Natural killer cell (primary cell): ENCODE results near the gene CAMTA1. TPM values are rescaled to one million over a fixed set of nuclear protein-coding genes. Genes with fewer than 3 reads are reported as not detected.
A peak's percentile ranks its signal among the peaks of the same experiment; 100 is the strongest.

Experiments used
- ATAC-seq, 3 donors: fragments of 150-1000 bp in 2 of 3; fragments of 200-7000 bp in 1 of 3; cut with Tn5 transposase; 1 replicate in 1 of 3; 2 replicates in 2 of 3; pipeline ENCODE4 v1.10.0; 2021; ENCODE audit warnings: mild to moderate bottlenecking in 2 of 3, moderate library complexity in 2 of 3
- DNase-seq, 2 donors: peaks; one replicate each; pipeline versions ENCODE4 v3.0.0 to v3.0.0-alpha.2; 2013 to 2021; ENCODE audit warnings: mixed read lengths in 1 of 2
- H3K27ac ChIP-seq: one replicate; pipeline ENCODE4 v1.5.1; 2013; ENCODE audit warnings: mild to moderate bottlenecking, low read length
- H3K27me3 ChIP-seq: one replicate; pipeline ENCODE4 v1.6.1; 2013; ENCODE audit warnings: low read length; ENCODE audit not compliant: control insufficient read depth, insufficient read depth
- H3K36me3 ChIP-seq: one replicate; pipeline ENCODE4 v1.6.1; 2013; ENCODE audit warnings: low read length; ENCODE audit not compliant: control insufficient read depth, insufficient read depth
- H3K4me1 ChIP-seq: one replicate; pipeline ENCODE4 v1.6.1; 2013; ENCODE audit warnings: low read length; ENCODE audit not compliant: control insufficient read depth, insufficient read depth
- H3K4me3 ChIP-seq: one replicate; pipeline ENCODE4 v1.5.1; 2013; ENCODE audit warnings: low read length
- H3K9me3 ChIP-seq: one replicate; pipeline ENCODE4 v1.6.1; 2013; ENCODE audit warnings: low read length; ENCODE audit not compliant: control insufficient read depth, insufficient read depth
- H3K27ac Mint-ChIP-seq, 2 donors: one replicate each; pipeline ENCODE4 v1.8.0; 2022; ENCODE audit warnings: mild to moderate bottlenecking in 2 of 2, mixed read lengths in 2 of 2, moderate library complexity in 1 of 2
- H3K27me3 Mint-ChIP-seq, 2 donors: one replicate each; pipeline ENCODE4 v1.8.0; 2022; ENCODE audit warnings: low read depth in 2 of 2, mixed read lengths in 2 of 2
- H3K36me3 Mint-ChIP-seq: one replicate; pipeline ENCODE4 v1.8.0; 2022; ENCODE audit warnings: mixed read lengths
- H3K4me1 Mint-ChIP-seq, 2 donors: one replicate each; pipeline ENCODE4 v1.8.0; 2022; ENCODE audit warnings: mixed read lengths in 2 of 2
- H3K4me3 Mint-ChIP-seq: one replicate; pipeline ENCODE4 v1.8.0; 2022; ENCODE audit warnings: mild to moderate bottlenecking, moderate library complexity, mixed read lengths
- H3K9me3 Mint-ChIP-seq, 2 donors: one replicate each; pipeline ENCODE4 v1.8.0; 2022; ENCODE audit warnings: mixed read lengths in 2 of 2
- CTCF ChIP-seq: fragments of 200-600 bp; IDR thresholded peaks from one replicate; pipeline ENCODE4 v1.8.0; 2022; ENCODE audit warnings: antibody characterized with exemption
- WGBS: methylation state at CpG from one replicate; pipeline ENCODE4 v1.1.7; 2013; ENCODE audit warnings: missing lambda C conversion rate; ENCODE audit not compliant: insufficient coverage; 5-methylcytosine and 5-hydroxymethylcytosine counted together
- intact Hi-C: fragments of 100-400 bp; cut with micrococcal nuclease; formaldehyde crosslinking; loops from one replicate; pipeline ENCODE4 v1.14.2; 2022
- total RNA-seq, 4 donors: library from RNA; stranded (reverse); fragments of 120-200 nt in 1 of 4; gene quantifications; one replicate each; pipeline versions ENCODE4 v1.2.3 to v1.2.4, GENCODE V29; 2013 to 2022

Gene CAMTA1
- total RNA-seq, 3 donors from 2014 or later (not counting 1 experiment from before 2014, with no cell fraction given), result 40.6 to 53.3 (median 44.9) TPM

GRCh38 chr1:7541629-7542028 lies 756.4 kb downstream of the CAMTA1 start:
- peaks cover 0 to 2% of the 10 kb centered on the region in 2 donors for H3K27me3 Mint-ChIP-seq
- ATAC-seq, result no peak
- H3K4me3 ChIP-seq, result no peak overlapping the region
- H3K9me3 ChIP-seq, result no peaks in the 10 kb centered on the region
- H3K9me3 Mint-ChIP-seq, result no peaks in the 10 kb centered on the region
- TF ChIP-seq CTCF, result no peak
- H3K4me3 Mint-ChIP-seq, result no peak overlapping the region
- no peak overlapping the region for H3K27ac Mint-ChIP-seq
- H3K36me3 ChIP-seq, result no peaks in the 10 kb centered on the region
- H3K4me1 Mint-ChIP-seq, result no peaks in the 10 kb centered on the region
- H3K27me3 ChIP-seq, result no peaks in the 10 kb centered on the region
- no peak overlapping the region for H3K27ac ChIP-seq
- WGBS, result 88% methylated on average over 11 of the region's 11 CpGs
- no peaks in the 10 kb centered on the region for H3K36me3 Mint-ChIP-seq
- intact Hi-C loops, result no loop called here
- DNase-seq, result no peak
- peaks cover 2% of the 10 kb centered on the region for H3K4me1 ChIP-seq

- intact Hi-C loops, result no loop called here
- Histone ChIP-seq H3K27me3 (no peaks in the 10 kb centered on the region), H3K4me1 (peaks cover 6% of the 10 kb centered on the region), H3K36me3 (no peaks in the 10 kb centered on the region), H3K9me3 (no peaks in the 10 kb centered on the region), H3K4me3 (no peak overlapping the region), H3K27ac (no peak overlapping the region)
- no peak for DNase-seq
- H3K4me1 Mint-ChIP-seq, result peaks cover 0 to 10% of the 10 kb centered on the region in 2 donors
- H3K27ac Mint-ChIP-seq, result no peak overlapping the region
- no peaks in the 10 kb centered on the region for H3K9me3 Mint-ChIP-seq
- no peak for TF ChIP-seq CTCF
- H3K36me3 Mint-ChIP-seq, result no peaks in the 10 kb centered on the region
- ATAC-seq, result no peak
- H3K4me3 Mint-ChIP-seq, result no peak overlapping the region
- WGBS, result 88% methylated on average over 3 of the region's 3 CpGs
- H3K27me3 Mint-ChIP-seq, result peaks cover 0 to 2% of the 10 kb centered on the region in 2 donors
These were observed 758.5 kb downstream of the CAMTA1 start for GRCh38 chr1:7543718-7544090.

GRCh38 chr1:7549277-7550161 lies 764.3 kb downstream of the CAMTA1 start:
- Histone ChIP-seq H3K27ac (peak overlapping the region; percentile 42), H3K4me1 (peaks cover 13% of the 10 kb centered on the region), H3K4me3 (no peak overlapping the region), H3K27me3 (no peaks in the 10 kb centered on the region), H3K36me3 (no peaks in the 10 kb centered on the region), H3K9me3 (no peaks in the 10 kb centered on the region)
- no peak for TF ChIP-seq CTCF
- H3K36me3 Mint-ChIP-seq, result no peaks in the 10 kb centered on the region
- peaks cover 0 to 1% of the 10 kb centered on the region in 2 donors for H3K27me3 Mint-ChIP-seq
- peaks cover 11 to 29% of the 10 kb centered on the region in 2 donors for H3K4me1 Mint-ChIP-seq
- ATAC-seq, result peak in 2 of 3 donors; percentile 59 to 61
- WGBS, result 19% methylated on average over 10 of the region's 10 CpGs
- no peak overlapping the region for H3K4me3 Mint-ChIP-seq
- no peaks in the 10 kb centered on the region for H3K9me3 Mint-ChIP-seq
- intact Hi-C loops, result no loop called here
- peak overlapping the region; percentile 47 to 57 for H3K27ac Mint-ChIP-seq
- peak in 1 of 2 donors; percentile 25 for DNase-seq
